Activated T-cell treated with anti-CD3 and anti-CD28 coated beads for 48 hours (primary cell): Measurements from ENCODE around the gene BHLHE40.

ENCODE experiments used
- DNase-seq: peaks from one replicate; pipeline ENCODE4 v3.0.0-alpha.2; 2020; ENCODE audit warnings: low read depth

BHLHE40 gene

DNA sequence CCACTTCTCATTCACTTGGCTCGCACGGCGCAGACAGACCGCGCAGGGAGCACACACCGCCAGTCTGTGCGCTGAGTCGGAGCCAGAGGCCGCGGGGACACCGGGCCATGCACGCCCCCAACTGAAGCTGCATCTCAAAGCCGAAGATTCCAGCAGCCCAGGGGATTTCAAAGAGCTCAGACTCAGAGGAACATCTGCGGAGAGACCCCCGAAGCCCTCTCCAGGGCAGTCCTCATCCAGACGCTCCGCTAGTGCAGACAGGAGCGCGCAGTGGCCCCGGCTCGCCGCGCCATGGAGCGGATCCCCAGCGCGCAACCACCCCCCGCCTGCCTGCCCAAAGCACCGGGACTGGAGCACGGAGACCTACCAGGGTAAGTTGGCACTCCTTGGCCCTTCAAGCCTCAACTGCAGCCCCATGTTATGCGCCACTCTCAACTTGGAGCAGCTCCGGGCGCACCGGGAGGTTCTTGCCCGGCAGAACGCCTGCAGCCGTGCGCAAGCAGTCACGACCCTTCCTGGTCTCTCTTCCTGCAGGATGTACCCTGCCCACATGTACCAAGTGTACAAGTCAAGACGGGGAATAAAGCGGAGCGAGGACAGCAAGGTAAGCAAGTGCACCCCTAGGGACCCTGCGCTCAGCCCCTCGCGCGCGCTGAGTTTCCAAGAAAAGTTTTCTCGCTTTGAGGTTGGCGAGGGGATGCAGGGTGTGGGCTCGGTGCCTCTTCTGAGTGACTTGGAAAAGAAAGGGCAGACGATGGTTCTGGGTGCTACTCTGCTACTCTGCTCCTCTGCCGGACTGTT lies at the start of gene BHLHE40:
BHLHE40 (plus strand) TSS at position 10 of the 801 bp plus-strand sequence; CDS start at position 292, 282 bp downstream.
- DNase-seq = no peak

DNA sequence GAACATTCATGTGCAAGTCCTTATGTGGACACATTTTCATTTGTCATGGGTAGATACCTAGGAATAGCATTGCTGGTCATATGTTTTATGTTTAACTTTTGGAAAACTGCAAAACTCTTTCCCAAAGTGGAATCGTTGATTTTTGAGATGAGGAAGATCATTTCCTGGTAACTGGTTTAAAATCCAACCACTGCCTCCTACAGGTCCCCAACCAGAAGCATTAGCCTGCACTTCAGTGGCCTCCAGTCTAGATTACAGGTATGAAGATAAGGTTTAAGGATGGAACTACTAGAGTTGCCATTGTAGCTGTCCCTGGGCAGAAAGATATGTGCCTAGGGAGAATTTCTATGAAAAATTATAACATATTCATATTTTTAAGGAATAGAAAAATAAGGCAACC lies 48.7 kb upstream of the BHLHE40 start:
- DNase-seq = no peak

DNA sequence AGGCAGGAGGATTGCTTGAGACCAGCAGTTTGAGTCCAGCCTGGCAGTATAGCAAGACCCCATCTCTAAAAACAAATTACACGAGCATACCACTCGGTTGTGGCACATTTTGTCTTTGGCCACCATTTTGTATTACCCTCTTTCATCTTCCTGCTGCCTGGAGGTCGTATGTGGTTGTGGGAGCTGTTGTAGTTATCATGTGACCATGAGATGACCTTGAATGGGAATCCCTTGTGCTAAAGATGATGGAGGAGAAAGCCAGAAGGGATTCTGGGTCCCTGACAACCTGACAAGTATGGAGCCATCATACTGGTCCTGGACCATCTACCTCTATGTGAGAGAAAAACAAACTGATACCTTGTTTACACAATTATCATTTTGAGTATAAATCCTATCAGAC lies 45.2 kb upstream of the BHLHE40 start:
- DNase-seq = no peak

DNA sequence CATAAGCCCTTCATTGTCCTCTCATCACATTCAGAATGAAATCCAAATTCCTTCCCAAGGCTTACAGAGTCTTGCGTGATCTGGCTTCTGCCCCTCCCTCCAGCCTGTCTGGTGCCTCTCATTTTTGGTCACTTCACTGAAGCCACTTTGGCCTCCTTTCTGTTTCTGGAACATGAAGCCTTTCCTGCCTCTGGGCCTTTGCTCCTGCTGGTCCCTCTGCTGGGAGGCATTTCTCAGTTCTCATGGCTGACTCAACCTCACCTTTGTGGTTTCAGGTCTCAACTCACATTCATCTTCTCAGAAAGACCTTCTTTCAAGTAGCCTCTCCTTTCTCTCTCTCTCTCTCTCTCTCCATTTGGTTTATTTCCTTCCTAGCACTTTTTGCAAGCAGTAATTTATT lies 43.9 kb upstream of the BHLHE40 start:
- DNase-seq = no peak

GRCh38 chr3:4936982-4937614 lies 42.1 kb upstream of the BHLHE40 start:
- DNase-seq = no peak

GRCh38 chr3:4938281-4938982 lies 40.8 kb upstream of the BHLHE40 start:
- DNase-seq = no peak

DNA sequence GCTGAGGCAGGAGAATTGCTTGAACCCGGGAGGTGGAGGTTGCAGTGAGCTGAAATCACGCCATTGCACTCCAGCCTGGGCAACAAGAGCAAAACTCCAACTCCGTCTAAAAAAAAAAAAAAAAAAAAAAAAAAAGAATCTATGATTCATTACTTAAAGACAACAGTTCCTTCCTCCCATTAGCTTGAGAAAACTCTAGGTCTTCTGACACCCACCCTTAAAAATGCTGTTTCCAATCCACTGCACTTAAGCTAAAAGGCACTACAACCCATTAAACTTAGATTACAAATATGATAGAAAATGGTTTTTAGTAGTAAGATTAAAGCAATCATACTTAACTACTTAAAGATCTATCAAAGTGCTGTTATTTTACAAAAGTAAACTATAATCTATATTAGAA lies 40.0 kb upstream of the BHLHE40 start:
- DNase-seq = no peak

GRCh38 chr3:4940985-4941384 lies 38.3 kb upstream of the BHLHE40 start:
- DNase-seq = no peak

GRCh38 chr3:4943549-4943948 lies 35.7 kb upstream of the BHLHE40 start:
- DNase-seq = no peak

DNA sequence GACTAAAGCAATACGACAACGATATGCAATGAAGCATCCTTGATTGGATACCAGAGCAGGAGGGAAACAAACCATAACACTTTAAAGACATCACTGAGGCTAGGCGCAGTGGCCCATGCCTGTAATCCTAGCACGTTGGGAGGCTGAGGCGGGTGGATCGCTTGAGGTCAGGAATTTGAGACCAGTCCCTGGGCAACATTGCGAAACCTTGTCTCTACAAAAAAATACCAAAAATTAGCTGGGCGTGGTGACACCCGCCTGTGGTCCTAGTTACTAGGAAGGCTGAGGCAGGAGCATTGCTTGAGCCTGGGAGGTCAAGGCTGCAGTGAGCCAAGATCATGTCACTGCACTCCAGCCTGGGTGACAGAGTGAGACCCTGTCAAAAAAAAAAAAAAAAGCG lies 33.9 kb upstream of the BHLHE40 start:
- DNase-seq = no peak

DNA sequence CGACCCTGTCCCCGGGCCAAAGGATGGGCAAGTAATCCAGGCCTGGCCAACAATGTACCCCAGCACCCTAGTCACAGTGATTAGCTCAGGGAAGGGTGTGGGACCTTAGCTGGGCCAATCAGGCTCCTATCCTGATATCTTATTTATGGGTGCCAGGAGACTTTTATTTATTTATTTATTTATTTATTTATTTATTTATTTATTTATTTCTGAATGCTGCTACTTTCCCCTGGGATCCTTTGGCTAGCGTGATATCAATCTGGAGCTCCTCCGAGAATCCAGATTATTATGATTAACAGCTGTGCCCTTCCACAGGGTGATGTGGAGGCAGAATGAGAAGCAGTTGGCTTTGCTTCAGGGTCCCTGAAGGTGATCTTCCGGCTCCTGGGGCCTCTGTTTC lies 32.2 kb upstream of the BHLHE40 start:
- DNase-seq = no peak

GRCh38 chr3:4948395-4948794 lies 30.8 kb upstream of the BHLHE40 start:
- no peak for DNase-seq

DNA sequence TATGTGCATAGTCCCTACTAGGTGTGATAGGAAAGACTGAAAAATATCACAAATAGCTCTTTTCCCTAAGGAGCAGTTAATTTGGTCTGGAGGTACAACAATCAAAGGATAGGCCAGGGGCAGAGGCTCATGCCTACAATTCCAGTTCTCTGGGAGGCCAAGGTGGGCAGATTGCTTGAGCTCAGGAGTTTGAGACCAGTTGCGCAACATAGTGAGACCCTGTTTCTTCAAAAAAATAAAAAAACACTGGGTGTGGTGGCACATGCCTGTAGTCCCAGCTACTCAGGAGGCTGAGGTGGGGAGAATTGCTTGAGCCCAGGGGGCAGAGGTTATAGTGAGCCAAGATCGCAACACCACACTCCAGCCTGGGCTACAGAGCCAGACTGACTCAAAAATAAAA lies 30.2 kb upstream of the BHLHE40 start:
- DNase-seq = no peak

- no peak for DNase-seq
These were observed 29.6 kb upstream of the BHLHE40 start for GRCh38 chr3:4949659-4950058.

- no peak for DNase-seq
These were observed 28.9 kb upstream of the BHLHE40 start for GRCh38 chr3:4950351-4950784.

GRCh38 chr3:4950948-4951347 lies 28.3 kb upstream of the BHLHE40 start:
- no peak for DNase-seq

DNA sequence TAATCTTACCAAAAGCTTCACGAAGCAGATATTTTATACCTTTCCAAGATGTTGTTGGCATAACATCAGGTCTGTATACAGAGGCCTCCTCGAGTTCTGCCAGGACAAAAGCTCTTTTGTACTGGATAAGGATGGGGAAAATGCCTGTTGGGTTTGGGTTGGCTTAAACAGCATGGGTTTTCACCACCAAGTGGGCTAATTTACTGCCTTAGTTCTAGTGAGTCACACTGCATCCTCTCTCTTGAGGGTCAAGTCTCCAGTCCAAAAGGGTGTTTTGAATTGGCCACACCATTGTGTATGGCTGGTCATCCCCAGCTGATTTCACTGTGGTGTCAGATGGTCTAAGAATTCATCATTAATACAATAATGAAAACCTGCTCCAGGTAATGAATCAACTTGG lies 26.1 kb upstream of the BHLHE40 start:
- no peak for DNase-seq

GRCh38 chr3:4954256-4955000 lies 24.8 kb upstream of the BHLHE40 start:
- no peak for DNase-seq

GRCh38 chr3:4956099-4956498 lies 23.1 kb upstream of the BHLHE40 start:
- no peak for DNase-seq

DNA sequence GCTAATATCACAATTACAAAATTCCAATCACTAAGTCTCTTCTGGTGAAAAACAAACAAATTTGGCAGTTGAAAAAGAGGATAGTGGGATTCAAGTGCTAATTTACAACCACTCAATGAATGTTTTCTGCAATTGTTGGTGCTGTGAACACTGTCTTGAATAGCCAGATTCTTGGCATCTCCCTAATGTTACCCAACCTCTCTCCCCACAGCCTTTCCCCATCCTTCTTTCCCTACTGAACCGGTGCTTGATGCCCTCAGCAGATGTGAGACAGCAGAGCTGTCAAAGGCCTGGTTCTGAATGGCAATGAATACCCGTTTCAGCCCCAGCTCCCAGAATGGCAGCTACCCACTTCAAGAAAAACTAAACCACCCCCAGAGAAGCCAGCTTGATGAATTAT lies 22.5 kb upstream of the BHLHE40 start:
- no peak for DNase-seq

GRCh38 chr3:4957978-4958377 lies 21.3 kb upstream of the BHLHE40 start:
- no peak for DNase-seq

DNA sequence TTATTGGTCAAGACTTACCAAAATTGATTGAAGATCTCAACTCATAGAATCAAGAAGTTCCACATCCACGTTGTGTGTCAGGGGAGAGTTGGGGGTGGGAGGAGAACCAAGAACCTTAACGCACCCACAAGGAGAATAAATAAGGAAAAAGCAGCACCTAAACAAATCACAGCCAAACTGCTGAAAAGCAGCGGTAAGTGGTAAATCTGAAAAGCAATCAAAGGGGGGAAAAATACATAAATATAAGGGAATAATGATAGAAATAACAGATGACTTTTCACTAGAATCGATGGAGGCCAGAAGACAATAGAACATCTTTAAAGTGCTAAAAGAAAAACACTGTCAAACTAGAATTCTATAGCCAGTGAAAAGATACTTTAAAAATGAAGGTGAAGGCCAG lies 20.1 kb upstream of the BHLHE40 start:
- DNase-seq = no peak
